ENCODE results near the gene OR6B2.
"Not testable (repeated sequence)": the region's sequence is repeated elsewhere in the genome, so short reads cannot be mapped to it uniquely, and the experiment has no call there.

Gene OR6B2

GRCh38 chr2:240052524-240052923 lies 22.3 kb upstream of the OR6B2 start:
- no peak for TF ChIP-seq CTCF (IDR thresholded peaks at IDR 0.05; ENCODE audit: low read depth, low read length, missing control alignments)
- no peak overlapping the region for H3K4me3 ChIP-seq (replicated peaks; ENCODE audit: low read depth, low read length)
- DNase-seq (ENCODE audit: extremely low read depth, low read depth) = no peak

GRCh38 chr2:240051697-240052096 lies 21.5 kb upstream of the OR6B2 start:
- no peak overlapping the region for H3K4me3 ChIP-seq (replicated peaks; ENCODE audit: low read depth, low read length)
- TF ChIP-seq CTCF (IDR thresholded peaks at IDR 0.05; ENCODE audit: low read depth, low read length, missing control alignments) = no peak
- no peak for DNase-seq (ENCODE audit: extremely low read depth, low read depth)

- no peak for TF ChIP-seq CTCF (IDR thresholded peaks at IDR 0.05; ENCODE audit: low read depth, low read length, missing control alignments)
- DNase-seq (ENCODE audit: extremely low read depth, low read depth) = no peak
- no peak overlapping the region for H3K4me3 ChIP-seq (replicated peaks; ENCODE audit: low read depth, low read length)
Observed at GRCh38 chr2:240050278-240050677, 20.0 kb upstream of the OR6B2 start.

GRCh38 chr2:240048237-240048636 lies 18.0 kb upstream of the OR6B2 start:
- H3K4me3 ChIP-seq (replicated peaks; ENCODE audit: low read depth, low read length) = no peak overlapping the region
- TF ChIP-seq CTCF (IDR thresholded peaks at IDR 0.05; ENCODE audit: low read depth, low read length, missing control alignments) = no peak
- no peak for DNase-seq (ENCODE audit: extremely low read depth, low read depth)

- no peak overlapping the region for H3K4me3 ChIP-seq (replicated peaks; ENCODE audit: low read depth, low read length)
- no peak for DNase-seq (ENCODE audit: extremely low read depth, low read depth)
- TF ChIP-seq CTCF (IDR thresholded peaks at IDR 0.05; ENCODE audit: low read depth, low read length, missing control alignments) = no peak
Observed at GRCh38 chr2:240045098-240045497, 14.9 kb upstream of the OR6B2 start.

GRCh38 chr2:240044096-240044495 lies 13.9 kb upstream of the OR6B2 start:
- not testable (repeated sequence) for H3K4me3 ChIP-seq (replicated peaks; ENCODE audit: low read depth, low read length); DNase-seq (ENCODE audit: extremely low read depth, low read depth)

GRCh38 chr2:240043279-240043989 lies 13.2 kb upstream of the OR6B2 start:
- TF ChIP-seq CTCF (IDR thresholded peaks at IDR 0.05; ENCODE audit: low read depth, low read length, missing control alignments) = no peak
- DNase-seq (ENCODE audit: extremely low read depth, low read depth) = no peak
- H3K4me3 ChIP-seq (replicated peaks; ENCODE audit: low read depth, low read length) = no peak overlapping the region
